Measurements from ENCODE around the gene DHH. TPM values are rescaled to one million over a fixed set of nuclear protein-coding genes. Genes with fewer than 3 reads are reported as not detected.

The DHH gene
- total RNA-seq, 2 experiments from 2014 or later, result 0.06 to 0.17 TPM

DNA sequence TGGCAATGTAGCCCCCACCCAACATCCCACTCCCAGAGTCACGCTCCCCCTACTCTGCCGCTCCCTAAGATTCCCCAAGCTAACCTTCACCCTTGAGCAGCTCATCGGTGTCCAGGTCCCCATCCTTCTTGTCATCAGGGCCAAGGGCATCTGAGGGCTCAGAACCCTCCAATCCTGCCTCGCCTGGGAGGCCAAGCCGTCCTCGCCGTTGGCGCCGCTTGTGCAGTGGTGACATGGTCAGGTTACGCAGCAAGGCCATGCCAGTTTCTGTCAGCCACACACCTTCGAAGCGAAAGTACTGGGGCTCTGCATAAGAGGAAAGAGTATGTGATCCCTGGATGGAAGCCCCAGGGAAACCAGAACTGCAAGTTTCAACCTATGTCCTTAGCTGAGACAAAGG lies 49.9 kb downstream of the DHH start:
- H2AFZ ChIP-seq (ENCODE audit: low read length), result no peak overlapping the region
- no peaks in the 10 kb centered on the region for H3K4me1 ChIP-seq (ENCODE audit: insufficient read depth, low read length, poor library complexity, severe bottlenecking)
- H3K79me2 ChIP-seq (ENCODE audit: insufficient read depth, low read depth, low read length), result no peaks in the 10 kb centered on the region
- H3K9me3 ChIP-seq (ENCODE audit: low read length), result no peaks in the 10 kb centered on the region
- no peaks in the 10 kb centered on the region for H3K9me2 ChIP-seq (ENCODE audit: insufficient read depth, low read length)
- no peak overlapping the region for H3K4me2 ChIP-seq (ENCODE audit: low read length)
- TF ChIP-seq, protein P1, sequence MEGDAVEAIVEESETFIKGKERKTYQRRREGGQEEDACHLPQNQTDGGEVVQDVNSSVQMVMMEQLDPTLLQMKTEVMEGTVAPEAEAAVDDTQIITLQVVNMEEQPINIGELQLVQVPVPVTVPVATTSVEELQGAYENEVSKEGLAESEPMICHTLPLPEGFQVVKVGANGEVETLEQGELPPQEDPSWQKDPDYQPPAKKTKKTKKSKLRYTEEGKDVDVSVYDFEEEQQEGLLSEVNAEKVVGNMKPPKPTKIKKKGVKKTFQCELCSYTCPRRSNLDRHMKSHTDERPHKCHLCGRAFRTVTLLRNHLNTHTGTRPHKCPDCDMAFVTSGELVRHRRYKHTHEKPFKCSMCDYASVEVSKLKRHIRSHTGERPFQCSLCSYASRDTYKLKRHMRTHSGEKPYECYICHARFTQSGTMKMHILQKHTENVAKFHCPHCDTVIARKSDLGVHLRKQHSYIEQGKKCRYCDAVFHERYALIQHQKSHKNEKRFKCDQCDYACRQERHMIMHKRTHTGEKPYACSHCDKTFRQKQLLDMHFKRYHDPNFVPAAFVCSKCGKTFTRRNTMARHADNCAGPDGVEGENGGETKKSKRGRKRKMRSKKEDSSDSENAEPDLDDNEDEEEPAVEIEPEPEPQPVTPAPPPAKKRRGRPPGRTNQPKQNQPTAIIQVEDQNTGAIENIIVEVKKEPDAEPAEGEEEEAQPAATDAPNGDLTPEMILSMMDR (conservative IDR thresholded peaks at IDR 0.05; ENCODE audit: low read length), result no peak
- TF ChIP-seq EZH2phosphoT487 (IDR thresholded peaks at IDR 0.05; ENCODE audit: borderline replicate concordance, low read depth, low read length), result no peak
- POLR2A ChIA-PET, result no interaction called here
- H4K20me1 ChIP-seq (ENCODE audit: insufficient read depth, low read length), result no peaks in the 10 kb centered on the region
- no TSS peak for BruUV-seq (replicated peaks)
- H3K36me3 ChIP-seq (ENCODE audit: insufficient read depth, low read length), result peaks cover 99% of the 10 kb centered on the region
- no peak overlapping the region for H3K4me3 ChIP-seq (ENCODE audit: low read depth, low read length, poor library complexity, severe bottlenecking)
- CTCF ChIA-PET (ENCODE audit: unreplicated experiment), result no interaction called here
- no peak overlapping the region for H3K27ac ChIP-seq (ENCODE audit: low read depth, low read length, poor library complexity, severe bottlenecking)
- intact Hi-C loops (cut with micrococcal nuclease; ENCODE audit: unreplicated experiment), result no loop called here
- no peak for DNase-seq (ENCODE audit: low spot score)

GRCh38 chr12:49043856-49044258 lies 50.7 kb downstream of the DHH start:
- TF ChIP-seq, protein P1 (conservative IDR thresholded peaks at IDR 0.05; ENCODE audit: low read length), result peak; percentile 89
- no peak for TF ChIP-seq EZH2phosphoT487 (IDR thresholded peaks at IDR 0.05; ENCODE audit: borderline replicate concordance, low read depth, low read length)
- Histone ChIP-seq H3K36me3 (ENCODE audit: insufficient read depth, low read length) (peaks cover 99% of the 10 kb centered on the region), H4K20me1 (ENCODE audit: insufficient read depth, low read length) (no peaks in the 10 kb centered on the region), H3K4me3 (ENCODE audit: low read depth, low read length, poor library complexity, severe bottlenecking) (no peak overlapping the region), H3K9me2 (ENCODE audit: insufficient read depth, low read length) (no peaks in the 10 kb centered on the region), H3K4me2 (ENCODE audit: low read length) (no peak overlapping the region), H3K27ac (ENCODE audit: low read depth, low read length, poor library complexity, severe bottlenecking) (no peak overlapping the region), H2AFZ (ENCODE audit: low read length) (no peak overlapping the region), H3K79me2 (ENCODE audit: insufficient read depth, low read depth, low read length) (no peaks in the 10 kb centered on the region), H3K4me1 (ENCODE audit: insufficient read depth, low read length, poor library complexity, severe bottlenecking) (no peaks in the 10 kb centered on the region), H3K9me3 (ENCODE audit: low read length) (no peaks in the 10 kb centered on the region)
- intact Hi-C loops (cut with micrococcal nuclease; ENCODE audit: unreplicated experiment), result loop anchor here (1.0 kb wide), 1 partner anchor 48 kb away; no protein-coding TSS in a partner anchor
- ChIA-PET CTCF (ENCODE audit: unreplicated experiment) (interaction anchor here (0.5 to 1.3 kb wide), 4 partner anchors 19 to 254 kb away, joined by 3 to 6 read pairs (median 4); no protein-coding TSS in a partner anchor), POLR2A (interaction anchor here (0.8 kb wide), 1 partner anchor 24 kb away, joined by 4 read pairs; no protein-coding TSS in a partner anchor)
- DNase-seq (ENCODE audit: low spot score), result peak; percentile 70
- BruUV-seq (replicated peaks), result TSS peak; percentile 16

DNA sequence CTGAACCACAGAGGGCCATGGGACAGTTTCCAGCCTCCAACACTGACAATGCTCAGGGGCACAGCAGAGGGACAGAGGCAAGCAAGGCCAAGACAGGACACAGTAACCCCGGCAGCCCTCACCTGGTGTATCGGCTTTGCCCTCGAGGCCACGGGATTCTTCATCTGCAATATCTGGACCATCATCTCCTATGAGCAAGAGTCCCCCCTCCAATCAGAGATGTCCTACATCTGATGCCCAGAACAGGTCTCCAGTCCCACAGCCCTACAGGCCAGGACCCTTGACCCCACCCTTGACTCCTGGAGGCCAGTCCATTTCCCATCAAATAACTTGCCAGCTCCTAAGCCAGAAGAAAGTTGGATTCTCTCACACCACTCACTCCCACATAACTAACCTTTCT lies 51.4 kb downstream of the DHH start:
- Histone ChIP-seq H3K27ac (ENCODE audit: low read depth, low read length, poor library complexity, severe bottlenecking) (no peak overlapping the region), H2AFZ (ENCODE audit: low read length) (no peak overlapping the region), H3K9me3 (ENCODE audit: low read length) (no peaks in the 10 kb centered on the region), H3K4me2 (ENCODE audit: low read length) (no peak overlapping the region), H3K9me2 (ENCODE audit: insufficient read depth, low read length) (no peaks in the 10 kb centered on the region), H3K79me2 (ENCODE audit: insufficient read depth, low read depth, low read length) (no peaks in the 10 kb centered on the region), H4K20me1 (ENCODE audit: insufficient read depth, low read length) (no peaks in the 10 kb centered on the region), H3K4me1 (ENCODE audit: insufficient read depth, low read length, poor library complexity, severe bottlenecking) (no peaks in the 10 kb centered on the region), H3K36me3 (ENCODE audit: insufficient read depth, low read length) (peaks cover 99% of the 10 kb centered on the region), H3K4me3 (ENCODE audit: low read depth, low read length, poor library complexity, severe bottlenecking) (no peak overlapping the region)
- ChIA-PET CTCF (ENCODE audit: unreplicated experiment) (interaction anchor here (0.5 to 1.3 kb wide), 4 partner anchors 20 to 253 kb away, joined by 3 to 6 read pairs (median 4); no protein-coding TSS in a partner anchor), POLR2A (interaction anchor here (0.8 kb wide), 1 partner anchor 23 kb away, joined by 4 read pairs; no protein-coding TSS in a partner anchor)
- intact Hi-C loops (cut with micrococcal nuclease; ENCODE audit: unreplicated experiment), result loop anchor here (1.0 kb wide), 1 partner anchor 47 kb away; no protein-coding TSS in a partner anchor
- no TSS peak for BruUV-seq (replicated peaks)
- TF ChIP-seq, protein P1 (conservative IDR thresholded peaks at IDR 0.05; ENCODE audit: low read length), result no peak
- no peak for TF ChIP-seq EZH2phosphoT487 (IDR thresholded peaks at IDR 0.05; ENCODE audit: borderline replicate concordance, low read depth, low read length)
- DNase-seq (ENCODE audit: low spot score), result no peak
